H1 (cell line): ENCODE measurements around the gene GPX4. TPM values are rescaled to one million over a fixed set of nuclear protein-coding genes. Genes with fewer than 3 reads are reported as not detected.

ENCODE experiments used
- CTCF ChIA-PET: fragments of 300-600 bp; sonication (Branson Sonifier 250); formaldehyde crosslinking; loops from one replicate; lab custom pipeline; 2021; ENCODE audit not compliant: partially characterized antibody; lab: Charles Lee
- POLR2A ChIA-PET: fragments of 300-600 bp; sonication (Branson Sonifier 250); formaldehyde crosslinking; loops from one replicate; lab custom pipeline; 2021; ENCODE audit warnings: inconsistent platforms; ENCODE audit not compliant: partially characterized antibody; lab: Charles Lee
- DNase-seq, 2 experiments: peaks; one replicate each; pipeline versions ENCODE4 v3.0.0 to v3.0.0-alpha.2; 2010 to 2022; ENCODE audit warnings: low spot score in 2 of 2, low read depth in 1 of 2, mixed read lengths in 1 of 2
- FAIRE-seq: peaks from 2 replicates; lab custom pipeline; 2011; peaks lifted over from hg19 to GRCh38; lab: Jason Lieb, UNC
- H2AFZ ChIP-seq: 2 replicates; pipeline ENCODE4 v1.8.1; 2012; ENCODE audit warnings: low read length, inconsistent platforms
- H2AK5ac ChIP-seq: 2 replicates; pipeline ENCODE4 v1.6.1; 2013; ENCODE audit warnings: low read depth, low read length
- H2BK120ac ChIP-seq: replicated peaks from 2 replicates; pipeline ENCODE3; 2013; ENCODE audit warnings: low read depth, low read length, inconsistent platforms
- H2BK12ac ChIP-seq: 2 replicates; pipeline ENCODE4 v1.6.1; 2013; ENCODE audit warnings: low read depth, low read length
- H2BK15ac ChIP-seq: 2 replicates; pipeline ENCODE4 v1.6.1; 2013; ENCODE audit warnings: low read length
- H2BK20ac ChIP-seq: 2 replicates; pipeline ENCODE4 v1.6.1; 2013; ENCODE audit warnings: low read length
- H2BK5ac ChIP-seq: 2 replicates; pipeline ENCODE4 v1.6.1; 2013; ENCODE audit warnings: low read depth, low read length
- H3K14ac ChIP-seq: 2 replicates; pipeline ENCODE4 v1.6.1; 2013; ENCODE audit warnings: inconsistent platforms; ENCODE audit not compliant: insufficient read length
- H3K18ac ChIP-seq: 2 replicates; pipeline ENCODE4 v1.6.1; 2013; ENCODE audit warnings: low read length; ENCODE audit errors: extremely low read depth
- H3K23ac ChIP-seq: 2 replicates; pipeline ENCODE4 v1.6.1; 2013; ENCODE audit warnings: inconsistent platforms; ENCODE audit not compliant: insufficient read length
- H3K23me2 ChIP-seq: 2 replicates; pipeline ENCODE4 v1.6.1; 2013; ENCODE audit warnings: low read depth, low read length
- H3K27ac ChIP-seq: 2 replicates; pipeline ENCODE4 v1.6.1; 2011; ENCODE audit warnings: low read depth, low read length, inconsistent platforms
- H3K27me3 ChIP-seq, 4 experiments: replicated peaks in 1 of 4; 1 replicate in 1 of 4; 2 replicates in 3 of 4; pipeline versions ENCODE4 v1.6.1 to v1.8.1; 2011 to 2013; ENCODE audit warnings: low read length in 3 of 4, mild to moderate bottlenecking in 3 of 4, inconsistent platforms in 2 of 4, mixed read lengths in 2 of 4, moderate library complexity in 1 of 4; ENCODE audit not compliant: control insufficient read depth in 3 of 4, insufficient read depth in 3 of 4; ENCODE audit errors: extremely low read depth in 1 of 4
- H3K36me3 ChIP-seq, 4 experiments: 2 replicates each; pipeline versions ENCODE4 v1.6.1 to v1.8.1; 2011 to 2013; ENCODE audit warnings: mild to moderate bottlenecking in 4 of 4, low read length in 3 of 4, moderate library complexity in 2 of 4, control low read depth in 1 of 4, inconsistent platforms in 1 of 4; ENCODE audit not compliant: insufficient read depth in 4 of 4, control insufficient read depth in 2 of 4
- H3K4ac ChIP-seq: replicated peaks from 2 replicates; pipeline ENCODE3; 2013; ENCODE audit warnings: low read length, low read depth, mixed read lengths, inconsistent platforms; ENCODE audit not compliant: insufficient read length
- H3K4me1 ChIP-seq, 4 experiments: replicated peaks in 1 of 4; 1 replicate in 1 of 4; 2 replicates in 3 of 4; pipeline versions ENCODE4 v1.6.1 to v1.8.1; 2011 to 2013; ENCODE audit warnings: low read length in 3 of 4, inconsistent platforms in 2 of 4, mixed read lengths in 1 of 4; ENCODE audit not compliant: insufficient read depth in 4 of 4, control insufficient read depth in 3 of 4
- H3K4me2 ChIP-seq, 2 experiments: 2 replicates each; pipeline versions ENCODE4 v1.6.1 to v1.8.1; 2011 to 2013; ENCODE audit warnings: low read depth in 2 of 2, low read length in 2 of 2, control low read depth in 1 of 2, inconsistent platforms in 1 of 2, mild to moderate bottlenecking in 1 of 2; ENCODE audit not compliant: insufficient read depth in 1 of 2
- H3K4me3 ChIP-seq, 4 experiments: fragments of 200-600, 300-600 bp in 1 of 4; sonication (generic), shearing (Covaris generic), sonication (Bioruptor Twin) in 1 of 4; 2 replicates each; pipeline versions ENCODE4 v1.5.1 to v1.8.1; 2011 to 2016; ENCODE audit warnings: low read length in 4 of 4, low read depth in 3 of 4, control low read depth in 2 of 4, inconsistent platforms in 2 of 4, mild to moderate bottlenecking in 2 of 4, mixed read lengths in 1 of 4, moderate library complexity in 1 of 4; ENCODE audit not compliant: insufficient read depth in 2 of 4; ENCODE audit errors: extremely low read depth in 1 of 4
- H3K56ac ChIP-seq: replicated peaks from 2 replicates; pipeline ENCODE3; 2013; ENCODE audit warnings: low read depth, mild to moderate bottlenecking, mixed read lengths, low read length, inconsistent platforms; ENCODE audit not compliant: insufficient read length
- H3K79me1 ChIP-seq: 2 replicates; pipeline ENCODE4 v1.6.1; 2013; ENCODE audit warnings: low read depth, low read length, control low read depth
- H3K79me2 ChIP-seq, 2 experiments: 2 replicates each; pipeline versions ENCODE4 v1.6.1 to v1.8.1; 2012 to 2013; ENCODE audit warnings: low read length in 2 of 2, mild to moderate bottlenecking in 2 of 2, inconsistent platforms in 1 of 2; ENCODE audit not compliant: insufficient read depth in 2 of 2, control insufficient read depth in 1 of 2
- H3K9ac ChIP-seq, 4 experiments: replicated peaks in 1 of 4; 1 replicate in 1 of 4; 2 replicates in 3 of 4; pipeline versions ENCODE4 v1.6.1 to v1.8.1; 2011 to 2013; ENCODE audit warnings: low read depth in 3 of 4, low read length in 3 of 4, control low read depth in 2 of 4, mild to moderate bottlenecking in 2 of 4, moderate library complexity in 2 of 4, inconsistent platforms in 1 of 4; ENCODE audit errors: extremely low read depth in 1 of 4
- H3K9me3 ChIP-seq, 2 experiments: 2 replicates each; pipeline versions ENCODE4 v1.6.1 to v1.8.1; 2012 to 2013; ENCODE audit warnings: mild to moderate bottlenecking in 2 of 2, moderate library complexity in 2 of 2, control low read depth in 1 of 2, inconsistent platforms in 1 of 2, low read depth in 1 of 2, low read length in 1 of 2, mixed read lengths in 1 of 2; ENCODE audit not compliant: insufficient read depth in 2 of 2
- H4K20me1 ChIP-seq, 2 experiments: replicated peaks in 1 of 2; 2 replicates each; pipeline versions ENCODE3 to v1.8.1; 2011 to 2013; ENCODE audit warnings: inconsistent platforms in 2 of 2, low read length in 2 of 2, mild to moderate bottlenecking in 1 of 2; ENCODE audit not compliant: insufficient read depth in 2 of 2, control insufficient read depth in 1 of 2
- H4K5ac ChIP-seq: 2 replicates; pipeline ENCODE4 v1.6.1; 2013; ENCODE audit warnings: low read length, low read depth, mixed read lengths, inconsistent platforms; ENCODE audit not compliant: insufficient read length
- H4K8ac ChIP-seq: 2 replicates; pipeline ENCODE4 v1.8.0; 2013; ENCODE audit warnings: mild to moderate bottlenecking, moderate library complexity, low read length, inconsistent platforms; ENCODE audit not compliant: insufficient read depth; ENCODE audit errors: extremely low read depth
- H4K91ac ChIP-seq: replicated peaks from 2 replicates; pipeline ENCODE3; 2013; ENCODE audit warnings: low read length, mixed read lengths, inconsistent platforms; ENCODE audit not compliant: insufficient read length
- CBX8 ChIP-seq: fragments of 300-800, 300-1000 bp; sonication (generic); IDR thresholded peaks from 2 replicates; pipeline ENCODE4 v1.7.1; 2016; ENCODE audit warnings: low read depth, low read length, borderline replicate concordance
- PHF8 ChIP-seq: fragments of 200-600 bp; sonication (generic); conservative IDR thresholded peaks from 2 replicates; pipeline ENCODE4 v1.7.1; 2012; ENCODE audit warnings: low read depth, mild to moderate bottlenecking, inconsistent platforms, low read length, moderate library complexity
- TCF12 ChIP-seq: IDR thresholded peaks from 2 replicates; pipeline ENCODE4 v1.6.1; 2011; ENCODE audit warnings: low read depth, mild to moderate bottlenecking, low read length
- WGBS, 2 experiments: shearing (Covaris generic) in 1 of 2; methylation state at CpG; one replicate each; pipeline versions ENCODE4 v1.1.6 to v1.1.7; 2013 to 2015; ENCODE audit warnings: low lambda C conversion rate in 2 of 2, mixed read lengths in 2 of 2, inconsistent platforms in 1 of 2, low coverage in 1 of 2, missing lambda C conversion rate in 1 of 2; ENCODE audit not compliant: insufficient replicate concordance in 2 of 2, insufficient coverage in 1 of 2, insufficient read length in 1 of 2; ENCODE audit errors: extremely low coverage in 1 of 2, missing lambda C conversion rate in 1 of 2; 5-methylcytosine and 5-hydroxymethylcytosine counted together
- polyA plus RNA-seq, 7 experiments: library from polyadenylated mRNA; depleted of rRNA in 3 of 7; stranded (reverse) in 5 of 7; unstranded in 2 of 7; fragments of >200 nt in 5 of 7; fragments of 200-250 nt in 2 of 7; gene quantifications; 1 replicate in 5 of 7; 2 replicates in 1 of 7; 4 replicates in 1 of 7; pipeline versions ENCODE4 v1.2.1 to v1.2.3, GENCODE V29; 2011 to 2013; ENCODE audit warnings: missing spikeins in 2 of 7, mixed read lengths in 2 of 7
- total RNA-seq: library from RNA; stranded (reverse); fragmentation: NEBNext Ultra II Directional; extraction: Animal tissue kit (Norgen Biotek cat#: 25700); gene quantifications from 2 replicates; pipeline ENCODE4 v1.2.1, GENCODE V29; 2021

Gene GPX4
- total and polyA plus RNA-seq, 2 of the 8 experiments (the other 6 are each of a cell fraction or from before 2014, with no cell fraction given), result 342 to 693 TPM

GRCh38 chr19:1135454-1135853 lies 31.7 kb downstream of the GPX4 start:
- Histone ChIP-seq H2AK5ac (no peak overlapping the region), H2BK5ac (no peak overlapping the region; the same call in 1 of the 2 replicates), H3K56ac (no peak overlapping the region), H3K36me3 (no peaks in the 10 kb centered on the region), H2AFZ (no peak overlapping the region), H3K79me1 (peaks cover 9% of the 10 kb centered on the region), H3K27ac (no peak overlapping the region), H3K18ac (no peak overlapping the region), H3K4me3 (no peak overlapping the region), H3K4ac (no peak overlapping the region), H3K79me2 (no peaks in the 10 kb centered on the region; a peak in 1 of 4 replicates), H3K14ac (no peak overlapping the region), H4K8ac (no peak overlapping the region), H4K20me1 (peaks cover 2 to 8% of the 10 kb centered on the region in 2 experiments), H3K4me2 (no peak overlapping the region), H2BK15ac (no peak overlapping the region), H4K91ac (no peak overlapping the region), H2BK20ac (no peak overlapping the region), H3K23me2 (peaks cover 4% of the 10 kb centered on the region; the same call in 1 of the 2 replicates), H2BK12ac (no peak overlapping the region), H4K5ac (no peak overlapping the region), H2BK120ac (no peak overlapping the region), H3K9ac (no peak overlapping the region), H3K27me3 (no peaks in the 10 kb centered on the region), H3K4me1 (peaks cover 0 to 16% (median 7%) of the 10 kb centered on the region in 4 experiments; a peak in 6 of 7 replicates), H3K23ac (no peak overlapping the region), H3K9me3 (no peaks in the 10 kb centered on the region)
- ChIA-PET CTCF (interaction anchor here (0.9 to 1.3 kb wide), 2 partner anchors 43 to 54 kb away, joined by 3 to 5 read pairs; no protein-coding TSS in a partner anchor), POLR2A (no interaction called here)
- TF ChIP-seq PHF8 (no peak), CBX8 (no peak), TCF12 (no peak)
- WGBS, 2 experiments, result 93% methylated on average over 8 of the region's 17 CpGs; no CpG with 5 or more reads in 1 of the 2 experiments
- DNase-seq (no peak), FAIRE-seq (no peak)
